ENCODE data around the gene CDC25C.
A peak's percentile ranks its signal among the peaks of the same experiment; 100 is the strongest.

CDC25C gene

GRCh38 chr5:138331449-138332368 is at the start of gene CDC25C:
Gene CDC25C (minus strand): TSS chr5:138331804. CDS start chr5:138331180, 624 bp downstream.
- peak; percentile 98 for DNase-seq

GRCh38 chr5:138372653-138373052 is 41.0 kb upstream of the CDC25C start:
- DNase-seq, result no peak

- DNase-seq, result no peak
Observed at GRCh38 chr5:138372225-138372624, 40.6 kb upstream of the CDC25C start.

GRCh38 chr5:138371454-138371853 is 39.9 kb upstream of the CDC25C start:
- no peak for DNase-seq

- no peak for DNase-seq
Observed at GRCh38 chr5:138370537-138370936, 38.9 kb upstream of the CDC25C start.

GRCh38 chr5:138369706-138370105 is 38.1 kb upstream of the CDC25C start:
- no peak for DNase-seq

GRCh38 chr5:138369261-138369660 is 37.7 kb upstream of the CDC25C start:
- DNase-seq, result no peak

- DNase-seq, result no peak
Observed at GRCh38 chr5:138366632-138367382, 35.2 kb upstream of the CDC25C start.

- no peak for DNase-seq
Observed at GRCh38 chr5:138364576-138364975, 33.0 kb upstream of the CDC25C start.

- no peak for DNase-seq
Observed at GRCh38 chr5:138360941-138361452, 29.4 kb upstream of the CDC25C start.

- DNase-seq, result no peak
Observed at GRCh38 chr5:138359621-138360020, 28.0 kb upstream of the CDC25C start.

GRCh38 chr5:138354926-138355378 is 23.3 kb upstream of the CDC25C start:
- DNase-seq, result no peak

GRCh38 chr5:138354387-138354786 is 22.8 kb upstream of the CDC25C start:
- no peak for DNase-seq

- no peak for DNase-seq
Observed at GRCh38 chr5:138353560-138354080, 22.0 kb upstream of the CDC25C start.

- peak; percentile 51 for DNase-seq
Observed at GRCh38 chr5:138352722-138353559, 21.3 kb upstream of the CDC25C start.

- DNase-seq, result peak; percentile 73
Observed at GRCh38 chr5:138352071-138352721, 20.6 kb upstream of the CDC25C start, which contains the start of gene KDM3B. Gene KDM3B (plus strand): TSS chr5:138352685. CDS start chr5:138352796, 111 bp downstream.

GRCh38 chr5:138351517-138351916 is 19.9 kb upstream of the CDC25C start:
- no peak for DNase-seq

- DNase-seq, result no peak
Observed at GRCh38 chr5:138351056-138351455, 19.5 kb upstream of the CDC25C start.

GRCh38 chr5:138350563-138350890 is 18.9 kb upstream of the CDC25C start:
- no peak for DNase-seq

GRCh38 chr5:138349852-138350562 is 18.4 kb upstream of the CDC25C start:
- DNase-seq, result no peak

- DNase-seq, result no peak
Observed at GRCh38 chr5:138346889-138347288, 15.3 kb upstream of the CDC25C start.
